Endothelial cell of umbilical vein (primary cell): ENCODE results near the gene SLIRP. TPM values are rescaled to one million over a fixed set of nuclear protein-coding genes. Genes with fewer than 3 reads are reported as not detected.

ENCODE experiments used
- BruUV-seq: library from RNA; stranded (reverse); fragments of 400-500 nt; replicated peaks from 2 replicates; lab custom pipeline; 2021; lab: Mats Ljungman, UMichigan
- CTCF ChIA-PET: fragments of 300-600, 350-600 bp; sonication (Branson Sonifier 250); formaldehyde crosslinking; loops from one replicate; lab custom pipeline; 2021; ENCODE audit warnings: antibody characterized with exemption, inconsistent platforms; lab: Charles Lee
- POLR2A ChIA-PET: fragments of 300-600, 350-600 bp; sonication (Branson Sonifier 250); formaldehyde crosslinking; loops from one replicate; lab custom pipeline; 2021; ENCODE audit warnings: antibody characterized with exemption, inconsistent platforms; lab: Charles Lee
- DNase-seq: peaks from one replicate; pipeline ENCODE4 v3.0.0-alpha.2; 2011; ENCODE audit warnings: low read depth, low spot score
- FAIRE-seq: peaks from 2 replicates; lab custom pipeline; 2011; peaks lifted over from hg19 to GRCh38; lab: Jason Lieb, UNC
- H2AFZ ChIP-seq: 2 replicates; pipeline ENCODE4 v1.6.0; 2012; ENCODE audit warnings: low read depth, low read length, control low read depth, inconsistent platforms
- H3K27ac ChIP-seq: 2 replicates; pipeline ENCODE4 v1.5.1; 2011; ENCODE audit warnings: low read depth, mild to moderate bottlenecking, control low read depth, low read length, moderate library complexity; ENCODE audit not compliant: insufficient read depth
- H3K27me3 ChIP-seq, 2 experiments: 2 replicates each; pipeline versions ENCODE4 v1.6.0 to v1.6.1; 2011; ENCODE audit warnings: low read length in 2 of 2, mixed read lengths in 1 of 2; ENCODE audit not compliant: control insufficient read depth in 2 of 2, insufficient read depth in 2 of 2
- H3K36me3 ChIP-seq, 2 experiments: 2 replicates in 1 of 2; 3 replicates in 1 of 2; pipeline ENCODE4 v1.5.1; 2011; ENCODE audit warnings: low read length in 2 of 2, mild to moderate bottlenecking in 1 of 2, moderate library complexity in 1 of 2; ENCODE audit not compliant: control insufficient read depth in 2 of 2, insufficient read depth in 2 of 2; ENCODE audit errors: extremely low read depth in 1 of 2
- H3K4me1 ChIP-seq: 3 replicates; pipeline ENCODE4 v1.5.1; 2011; ENCODE audit warnings: mild to moderate bottlenecking, low read length; ENCODE audit not compliant: control insufficient read depth, insufficient read depth; ENCODE audit errors: extremely low read depth
- H3K4me2 ChIP-seq: 2 replicates; pipeline ENCODE4 v1.6.1; 2011; ENCODE audit warnings: low read length, control low read depth, mixed read lengths; ENCODE audit not compliant: insufficient read depth
- H3K4me3 ChIP-seq, 3 experiments: fragments of 200-600 bp in 1 of 3; sonication (generic), shearing (Covaris generic) in 1 of 3; replicated peaks in 1 of 3; 2 replicates each; pipeline ENCODE4 v1.5.1; 2011 to 2016; ENCODE audit warnings: control low read depth in 3 of 3, low read length in 3 of 3, mild to moderate bottlenecking in 2 of 3, inconsistent platforms in 1 of 3, low read depth in 1 of 3, moderate library complexity in 1 of 3; ENCODE audit not compliant: insufficient read depth in 1 of 3
- H3K79me2 ChIP-seq: 2 replicates; pipeline ENCODE4 v1.6.0; 2012; ENCODE audit warnings: low read length, inconsistent platforms; ENCODE audit not compliant: control insufficient read depth, insufficient read depth
- H3K9ac ChIP-seq: replicated peaks from 2 replicates; pipeline ENCODE3; 2011; ENCODE audit warnings: low read length, control low read depth; ENCODE audit not compliant: insufficient read depth; ENCODE audit errors: extremely low read depth
- H3K9me1 ChIP-seq: replicated peaks from 3 replicates; pipeline ENCODE4 v1.6.0; 2011; ENCODE audit warnings: mild to moderate bottlenecking, low read length; ENCODE audit not compliant: control insufficient read depth, insufficient read depth; ENCODE audit errors: extremely low read depth
- H3K9me3 ChIP-seq: replicated peaks from 2 replicates; pipeline ENCODE4 v1.5.1; 2012; ENCODE audit warnings: low read length, inconsistent platforms; ENCODE audit not compliant: control insufficient read depth, insufficient read depth
- H4K20me1 ChIP-seq: replicated peaks from 2 replicates; pipeline ENCODE3; 2011; ENCODE audit warnings: mild to moderate bottlenecking, low read length; ENCODE audit not compliant: control insufficient read depth, insufficient read depth; ENCODE audit errors: extremely low read depth
- CTCF ChIP-seq, 2 donors: IDR thresholded peaks; 1 replicate in 1 of 2; 2 replicates in 1 of 2; pipeline ENCODE4 v1.5.1; 2011; ENCODE audit warnings: low read length in 2 of 2, mild to moderate bottlenecking in 2 of 2, moderate library complexity in 2 of 2, control low read depth in 1 of 2, inconsistent platforms in 1 of 2, low read depth in 1 of 2; ENCODE audit not compliant: insufficient read depth in 1 of 2; ENCODE audit errors: extremely low read depth in 1 of 2
- EZH2 ChIP-seq: IDR thresholded peaks from 2 replicates; pipeline ENCODE4 v1.6.1; 2012; ENCODE audit warnings: borderline replicate concordance, low read depth, mild to moderate bottlenecking, moderate library complexity, low read length, inconsistent platforms; ENCODE audit not compliant: severe bottlenecking
- FOS ChIP-seq: IDR thresholded peaks from 2 replicates; pipeline ENCODE4 v1.6.1; 2011; ENCODE audit warnings: mild to moderate bottlenecking, low read length, moderate library complexity, borderline replicate concordance; ENCODE audit not compliant: insufficient read depth
- GATA2 ChIP-seq: IDR thresholded peaks from 2 replicates; pipeline ENCODE4 v1.7.0; 2011; ENCODE audit warnings: low read depth, mild to moderate bottlenecking, moderate library complexity, mixed read lengths, low read length; ENCODE audit not compliant: insufficient read length, insufficient read depth
- JUN ChIP-seq: IDR thresholded peaks from 2 replicates; pipeline ENCODE4 v1.6.1; 2011; ENCODE audit warnings: borderline replicate concordance, low read depth; ENCODE audit not compliant: insufficient read length, insufficient read depth
- MAX ChIP-seq: IDR thresholded peaks from 2 replicates; pipeline ENCODE4 v1.6.1; 2011; ENCODE audit not compliant: insufficient read depth, insufficient read length
- MYC ChIP-seq: IDR thresholded peaks from one replicate; pipeline ENCODE4 v1.6.1; 2011; ENCODE audit warnings: mild to moderate bottlenecking, low read depth, low read length
- POLR2A ChIP-seq: IDR thresholded peaks from 2 replicates; pipeline ENCODE4 v1.6.1; 2012; ENCODE audit warnings: low read depth, mild to moderate bottlenecking, control low read depth, low read length
- POLR2AphosphoS5 ChIP-seq: IDR thresholded peaks from 2 replicates; pipeline ENCODE4 v1.6.1; 2012; ENCODE audit warnings: low read depth, mild to moderate bottlenecking, control low read depth, low read length, moderate library complexity; ENCODE audit not compliant: insufficient read depth
- dilution Hi-C: fragments of 300-500 bp; cut with MboI; formaldehyde crosslinking; loops from one replicate; pipeline ENCODE4 v1.15.0; 2019; ENCODE audit warnings: low sequenced_read_pairs; ENCODE audit not compliant: extremely low pct_ligation_motif_present
- intact Hi-C: fragments of 100-400 bp; cut with micrococcal nuclease; formaldehyde crosslinking; loops from one replicate; pipeline ENCODE4 v1.10.0; 2022
- polyA plus RNA-seq, 4 experiments: library from polyadenylated mRNA; depleted of rRNA in 3 of 4; stranded (reverse) in 3 of 4; unstranded in 1 of 4; fragments of >200 nt; gene quantifications; 2 replicates each; pipeline versions ENCODE4 v1.2.1 to v1.2.3, GENCODE V29; 2011 to 2012; ENCODE audit warnings: missing spikeins in 1 of 4
- total RNA-seq: library from RNA; stranded (reverse); gene quantifications from 2 replicates; pipeline ENCODE4 v1.2.3, GENCODE V29; 2021

The SLIRP gene
- total and polyA plus RNA-seq, 2 donors (not counting 3 experiments of a cell fraction or from before 2014, with no cell fraction given): 144 to 160 TPM

GRCh38 chr14:77752799-77753516 lies 45.1 kb downstream of the SLIRP start:
- intact Hi-C loops (no loop called here), dilution Hi-C loops (no loop called here)
- no peaks in the 10 kb centered on the region for H3K9me3 ChIP-seq
- ChIA-PET CTCF (interaction anchor here (0.7 kb wide), 1 partner anchor 36 kb away, joined by 4 read pairs; no protein-coding TSS in a partner anchor), POLR2A (no interaction called here)
- peaks cover 7 to 12% of the 10 kb centered on the region in 2 experiments for H3K36me3 ChIP-seq
- FAIRE-seq (no peak), DNase-seq (no peak)
- no peaks in the 10 kb centered on the region for H3K27me3 ChIP-seq
- peaks cover 2% of the 10 kb centered on the region for H4K20me1 ChIP-seq
- TF ChIP-seq MAX (no peak), GATA2 (no peak), FOS (no peak), EZH2 (no peak), JUN (no peak), POLR2AphosphoS5 (no peak), MYC (no peak), POLR2A (no peak), CTCF (IDR thresholded peaks at IDR 0.05; ENCODE audit: extremely low read depth in 1 of 2, insufficient read depth in 1 of 2, low read depth in 1 of 2, low read length in 2 of 2) (no peak)
- no peaks in the 10 kb centered on the region for H3K9me1 ChIP-seq
- no TSS peak for BruUV-seq
- H3K4me3 ChIP-seq: no peak overlapping the region
- no peak overlapping the region for H2AFZ ChIP-seq
- peaks cover 47% of the 10 kb centered on the region for H3K79me2 ChIP-seq
- H3K9ac ChIP-seq: no peak overlapping the region
- H3K27ac ChIP-seq: no peak overlapping the region
- H3K4me2 ChIP-seq: no peak overlapping the region
- no peaks in the 10 kb centered on the region for H3K4me1 ChIP-seq
